ENCODE results near the gene PRSS12. TPM values are rescaled to one million over a fixed set of nuclear protein-coding genes. Genes with fewer than 3 reads are reported as not detected.

PRSS12 gene
- total RNA-seq, 2 donors from 2014 or later: 0.07 TPM; not detected in 1

GRCh38 chr4:118351851-118352827 is 664 bp downstream of the PRSS12 start:
- Mint-ChIP-seq H3K27me3 (ENCODE audit: low read depth) (peaks cover 74% of the 10 kb centered on the region), H3K36me3 (ENCODE audit: insufficient read depth in 2 of 2) (peaks cover 0 to 3% of the 10 kb centered on the region in 2 donors), H3K9me3 (no peaks in the 10 kb centered on the region), H3K4me3 (peak overlapping the region; percentile 66 to 84), H3K27ac (no peak overlapping the region), H3K4me1 (ENCODE audit: low read depth) (peaks cover 13% of the 10 kb centered on the region)
- peak; percentile 30 for ATAC-seq (replicated peaks in 1 of 2)
- peak; percentile 14 to 24 for DNase-seq

- peaks cover 13% of the 10 kb centered on the region for H3K4me1 Mint-ChIP-seq (ENCODE audit: low read depth)
These were observed 1.8 kb downstream of the PRSS12 start for GRCh38 chr4:118350961-118351360.

GRCh38 chr4:118348886-118349285 is 3.9 kb downstream of the PRSS12 start:
- DNase-seq (no peak), ATAC-seq (replicated peaks in 1 of 2) (no peak)
- Mint-ChIP-seq H3K27me3 (ENCODE audit: low read depth) (peaks cover 68% of the 10 kb centered on the region), H3K4me3 (no peak overlapping the region), H3K4me1 (ENCODE audit: low read depth) (peaks cover 13% of the 10 kb centered on the region), H3K27ac (no peak overlapping the region), H3K9me3 (no peaks in the 10 kb centered on the region), H3K36me3 (ENCODE audit: insufficient read depth in 2 of 2) (peaks cover 0 to 3% of the 10 kb centered on the region in 2 donors)

More at GRCh38 chr4:118350961-118351360, 1.8 kb downstream of the PRSS12 start:
- no peak for DNase-seq
- no peak overlapping the region for H3K27ac Mint-ChIP-seq
- peaks cover 0 to 3% of the 10 kb centered on the region in 2 donors for H3K36me3 Mint-ChIP-seq (ENCODE audit: insufficient read depth in 2 of 2)
- ATAC-seq (replicated peaks in 1 of 2): no peak
- no peaks in the 10 kb centered on the region for H3K9me3 Mint-ChIP-seq
- peak overlapping the region in 1 of 2 donors; percentile 25 for H3K4me3 Mint-ChIP-seq
- peaks cover 79% of the 10 kb centered on the region for H3K27me3 Mint-ChIP-seq (ENCODE audit: low read depth)

- DNase-seq (no peak), ATAC-seq (replicated peaks in 1 of 2) (no peak)
- no peak overlapping the region for H3K4me3 Mint-ChIP-seq
- peaks cover 52% of the 10 kb centered on the region for H3K27me3 Mint-ChIP-seq (ENCODE audit: low read depth)
- H3K4me1 Mint-ChIP-seq (ENCODE audit: low read depth): peaks cover under 1% of the 10 kb centered on the region
- H3K27ac Mint-ChIP-seq: no peak overlapping the region
- no peaks in the 10 kb centered on the region for H3K9me3 Mint-ChIP-seq
- no peaks in the 10 kb centered on the region for H3K36me3 Mint-ChIP-seq (ENCODE audit: insufficient read depth in 2 of 2)
These were observed 6.3 kb downstream of the PRSS12 start for GRCh38 chr4:118346495-118346894.

DNA sequence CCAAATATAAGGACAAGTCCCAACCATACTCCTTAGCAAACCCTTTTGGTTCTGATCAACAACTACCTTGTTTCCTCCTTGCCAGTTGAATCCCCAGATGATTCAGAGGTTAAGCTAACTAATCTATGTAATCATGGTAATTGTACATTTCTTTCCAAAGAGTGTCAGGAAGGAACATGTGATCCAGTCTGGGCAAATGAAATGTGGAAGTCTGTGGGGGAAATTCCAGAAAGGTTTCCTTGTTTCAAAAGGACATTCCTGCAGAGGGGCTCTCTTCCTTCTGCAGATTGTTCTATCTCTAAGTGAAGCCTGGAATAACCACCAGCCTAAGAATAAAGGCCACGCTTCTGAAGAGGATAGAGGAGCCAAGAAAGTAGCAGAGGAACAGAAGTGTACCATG is 7.0 kb downstream of the PRSS12 start:
- H3K9me3 Mint-ChIP-seq: no peaks in the 10 kb centered on the region

GRCh38 chr4:118344801-118345200 is 8.0 kb downstream of the PRSS12 start:
- Mint-ChIP-seq H3K4me3 (no peak overlapping the region), H3K27me3 (ENCODE audit: low read depth) (peaks cover 35% of the 10 kb centered on the region), H3K9me3 (no peaks in the 10 kb centered on the region), H3K27ac (no peak overlapping the region), H3K36me3 (ENCODE audit: insufficient read depth in 2 of 2) (no peaks in the 10 kb centered on the region), H3K4me1 (ENCODE audit: low read depth) (no peaks in the 10 kb centered on the region)
- DNase-seq (no peak), ATAC-seq (replicated peaks in 1 of 2) (no peak)

More for the DNA sequence above, 7.0 kb downstream of the PRSS12 start:
- H3K36me3 Mint-ChIP-seq (ENCODE audit: insufficient read depth in 2 of 2): no peaks in the 10 kb centered on the region
- no peak overlapping the region for H3K4me3 Mint-ChIP-seq
- no peaks in the 10 kb centered on the region for H3K4me1 Mint-ChIP-seq (ENCODE audit: low read depth)
- H3K27me3 Mint-ChIP-seq (ENCODE audit: low read depth): peaks cover 45% of the 10 kb centered on the region
- no peak for DNase-seq
- no peak overlapping the region for H3K27ac Mint-ChIP-seq
- ATAC-seq (replicated peaks in 1 of 2): no peak

GRCh38 chr4:118343501-118343900 is 9.3 kb downstream of the PRSS12 start:
- no peak for ATAC-seq (replicated peaks in 1 of 2)
- no peak for DNase-seq
- no peaks in the 10 kb centered on the region for H3K9me3 Mint-ChIP-seq
- H3K36me3 Mint-ChIP-seq (ENCODE audit: insufficient read depth in 2 of 2): no peaks in the 10 kb centered on the region
- no peak overlapping the region for H3K27ac Mint-ChIP-seq
- no peak overlapping the region for H3K4me3 Mint-ChIP-seq
- H3K27me3 Mint-ChIP-seq (ENCODE audit: low read depth): peaks cover 32% of the 10 kb centered on the region
- H3K4me1 Mint-ChIP-seq (ENCODE audit: low read depth): no peaks in the 10 kb centered on the region

DNA sequence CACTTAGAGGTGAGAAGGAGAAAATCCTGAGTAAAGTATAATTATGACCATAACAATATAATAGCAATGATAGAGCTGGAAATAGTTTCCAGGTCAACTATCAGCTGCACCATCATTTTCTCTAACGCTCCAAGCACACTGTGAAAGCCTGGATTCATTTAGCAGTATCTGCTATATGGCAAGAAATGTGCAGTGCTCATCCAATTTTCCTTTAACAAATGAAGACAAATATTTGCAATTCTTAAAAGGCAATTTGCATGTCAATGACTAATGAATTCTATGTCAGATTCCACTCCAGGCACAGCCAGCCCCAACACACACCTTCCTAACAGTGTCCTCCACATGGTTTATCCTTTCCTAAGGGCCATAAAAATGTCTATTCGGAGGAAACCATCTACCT is 12.7 kb downstream of the PRSS12 start:
- H3K36me3 Mint-ChIP-seq (ENCODE audit: insufficient read depth in 2 of 2): no peaks in the 10 kb centered on the region
- H3K4me3 Mint-ChIP-seq: no peak overlapping the region
- DNase-seq (no peak), ATAC-seq (replicated peaks in 1 of 2) (no peak)
- no peaks in the 10 kb centered on the region for H3K4me1 Mint-ChIP-seq (ENCODE audit: low read depth)
- peaks cover 18% of the 10 kb centered on the region for H3K27me3 Mint-ChIP-seq (ENCODE audit: low read depth)
- H3K27ac Mint-ChIP-seq: no peak overlapping the region
- no peaks in the 10 kb centered on the region for H3K9me3 Mint-ChIP-seq

- DNase-seq (no peak), ATAC-seq (replicated peaks in 1 of 2) (no peak)
- H3K27me3 Mint-ChIP-seq (ENCODE audit: low read depth): peaks cover 12% of the 10 kb centered on the region
- no peak overlapping the region for H3K27ac Mint-ChIP-seq
- no peaks in the 10 kb centered on the region for H3K36me3 Mint-ChIP-seq (ENCODE audit: insufficient read depth in 2 of 2)
- H3K4me3 Mint-ChIP-seq: no peak overlapping the region
- H3K9me3 Mint-ChIP-seq: no peaks in the 10 kb centered on the region
- no peaks in the 10 kb centered on the region for H3K4me1 Mint-ChIP-seq (ENCODE audit: low read depth)
These were observed 13.6 kb downstream of the PRSS12 start for GRCh38 chr4:118338981-118339765.

DNA sequence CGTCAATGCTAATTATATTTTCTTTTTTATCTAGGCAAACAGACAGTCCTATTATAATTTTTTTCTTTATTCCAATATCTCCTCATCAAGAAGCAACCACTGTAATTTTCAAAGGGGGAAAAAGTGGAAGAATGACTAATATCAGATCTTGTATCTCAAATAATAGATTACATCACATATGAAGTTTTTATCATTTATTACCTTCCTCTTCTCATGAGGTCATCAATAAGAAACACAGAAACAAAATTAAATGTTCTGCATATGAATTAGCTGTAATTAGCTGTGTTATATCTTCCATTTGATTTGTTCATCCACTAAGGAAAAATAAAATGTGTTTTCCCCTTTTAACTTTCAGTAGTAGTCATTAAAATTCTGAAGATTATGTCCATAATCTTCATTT is 14.3 kb downstream of the PRSS12 start:
- H3K9me3 Mint-ChIP-seq: no peaks in the 10 kb centered on the region
- no peak overlapping the region for H3K27ac Mint-ChIP-seq
- peaks cover 12% of the 10 kb centered on the region for H3K27me3 Mint-ChIP-seq (ENCODE audit: low read depth)
- no peaks in the 10 kb centered on the region for H3K4me1 Mint-ChIP-seq (ENCODE audit: low read depth)
- H3K36me3 Mint-ChIP-seq (ENCODE audit: insufficient read depth in 2 of 2): no peaks in the 10 kb centered on the region
- DNase-seq: no peak
- H3K4me3 Mint-ChIP-seq: no peak overlapping the region
- no peak for ATAC-seq (replicated peaks in 1 of 2)

GRCh38 chr4:118337954-118338353 is 14.8 kb downstream of the PRSS12 start:
- H3K4me3 Mint-ChIP-seq: no peak overlapping the region
- H3K27me3 Mint-ChIP-seq (ENCODE audit: low read depth): peaks cover 12% of the 10 kb centered on the region
- no peak overlapping the region for H3K27ac Mint-ChIP-seq
- DNase-seq: no peak
- H3K36me3 Mint-ChIP-seq (ENCODE audit: insufficient read depth in 2 of 2): no peaks in the 10 kb centered on the region
- no peaks in the 10 kb centered on the region for H3K9me3 Mint-ChIP-seq
- H3K4me1 Mint-ChIP-seq (ENCODE audit: low read depth): no peaks in the 10 kb centered on the region
- peak in 1 of 2 donors; percentile 39 for ATAC-seq (replicated peaks in 1 of 2)

GRCh38 chr4:118335774-118336173 is 17.0 kb downstream of the PRSS12 start:
- Mint-ChIP-seq H3K9me3 (no peaks in the 10 kb centered on the region), H3K4me3 (no peak overlapping the region), H3K4me1 (ENCODE audit: low read depth) (no peaks in the 10 kb centered on the region), H3K36me3 (ENCODE audit: insufficient read depth in 2 of 2) (no peaks in the 10 kb centered on the region), H3K27me3 (ENCODE audit: low read depth) (peaks cover 12% of the 10 kb centered on the region), H3K27ac (no peak overlapping the region)
- ATAC-seq (replicated peaks in 1 of 2): no peak
- no peak for DNase-seq

DNA sequence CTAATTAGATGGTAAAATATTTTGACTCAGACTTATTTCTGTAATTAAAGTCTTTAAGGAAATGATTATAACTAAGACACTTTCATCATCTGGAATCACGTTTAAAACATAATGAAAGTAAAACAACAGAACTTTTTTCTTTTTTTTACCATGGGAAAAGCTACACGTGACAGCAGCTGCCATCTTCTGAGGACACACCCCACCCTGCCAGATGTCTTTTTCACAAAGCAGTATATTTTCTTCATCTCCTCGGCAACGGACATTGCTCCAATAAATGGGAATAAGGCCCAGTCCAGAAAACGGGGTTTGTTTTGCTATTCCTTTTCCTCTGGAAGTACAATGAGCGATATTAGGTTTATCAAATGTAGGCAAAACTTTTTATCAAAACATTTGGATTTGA is 17.5 kb downstream of the PRSS12 start:
- peaks cover 12% of the 10 kb centered on the region for H3K27me3 Mint-ChIP-seq (ENCODE audit: low read depth)
- H3K9me3 Mint-ChIP-seq: no peaks in the 10 kb centered on the region
- no peaks in the 10 kb centered on the region for H3K36me3 Mint-ChIP-seq (ENCODE audit: insufficient read depth in 2 of 2)
- no peak for ATAC-seq (replicated peaks in 1 of 2)
- DNase-seq: no peak
- no peak overlapping the region for H3K4me3 Mint-ChIP-seq
- no peaks in the 10 kb centered on the region for H3K4me1 Mint-ChIP-seq (ENCODE audit: low read depth)
- H3K27ac Mint-ChIP-seq: no peak overlapping the region

Data from activated T-cell treated with anti-CD3 and anti-CD28 coated beads, Interleukin-2, amount 50 U/mL, for 72 hours (primary cell).